ENCODE results near the gene TIMP3.

TIMP3 gene

GRCh38 chr22:32832174-32832573, 30.7 kb downstream of the TIMP3 start:
- no peak for DNase-seq

GRCh38 chr22:32836280-32837123, 35.0 kb downstream of the TIMP3 start:
- DNase-seq, result no peak

DNA sequence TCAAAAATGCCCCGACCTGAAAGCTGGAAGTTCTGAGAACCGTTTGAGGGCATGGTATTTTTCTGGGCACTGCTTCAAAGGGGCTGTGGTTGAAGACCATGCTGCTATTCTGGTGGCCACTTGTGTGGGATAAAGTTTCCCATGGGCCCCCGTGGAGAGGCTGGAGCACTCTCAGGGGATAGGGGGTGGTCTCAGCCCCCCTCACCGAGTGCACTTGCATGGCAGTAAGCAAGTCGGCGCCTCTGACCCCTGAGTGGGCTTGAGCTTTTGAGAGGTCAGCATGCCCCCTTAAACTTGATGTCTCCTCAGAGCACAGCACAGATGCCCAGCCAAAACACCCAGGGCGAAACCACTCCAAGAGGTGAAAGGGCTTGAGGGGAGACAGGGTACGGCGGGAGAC, 35.6 kb downstream of the TIMP3 start:
- DNase-seq, result no peak

- no peak for DNase-seq
Measured at GRCh38 chr22:32837803-32838202, 36.3 kb downstream of the TIMP3 start.

DNA sequence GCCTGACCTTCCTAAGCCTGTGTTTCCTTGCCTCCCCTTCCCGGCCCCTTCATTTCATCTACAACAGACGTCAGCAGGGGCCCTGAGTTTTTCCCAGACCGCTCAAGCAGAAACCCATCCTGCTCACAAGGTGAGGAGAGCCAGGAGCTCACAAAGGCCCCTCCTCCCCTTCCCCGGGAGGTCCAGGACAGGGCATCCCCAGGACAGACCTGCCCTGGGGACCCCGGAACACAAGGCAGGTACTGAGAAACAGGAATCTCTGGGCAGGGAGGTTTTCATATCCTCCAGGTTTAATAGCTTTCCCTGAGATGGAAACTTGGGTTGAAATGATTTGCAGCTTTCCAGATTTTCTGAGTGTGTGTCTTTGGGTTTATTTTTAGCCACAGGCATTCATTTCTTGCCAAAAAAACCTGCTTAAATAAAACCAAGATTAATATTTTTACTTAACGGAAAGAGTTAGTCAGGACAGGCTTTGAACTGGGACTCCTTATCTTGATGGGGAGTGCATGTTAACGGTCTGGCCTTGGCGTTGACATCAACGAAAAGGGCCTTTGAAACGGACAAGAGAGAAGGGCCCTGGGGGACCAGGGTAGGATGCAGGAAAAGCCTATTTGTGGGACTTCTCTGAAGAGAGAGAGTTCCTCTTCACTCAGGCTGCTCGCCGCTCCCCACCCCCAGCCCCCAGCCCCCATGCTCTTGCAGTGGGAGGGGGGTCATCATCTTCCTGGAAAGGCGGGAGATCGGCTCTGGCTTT, 38.5 kb downstream of the TIMP3 start:
- no peak for DNase-seq

- DNase-seq, result no peak
Measured at GRCh38 chr22:32841175-32841574, 39.7 kb downstream of the TIMP3 start.

- DNase-seq, result no peak
Measured at GRCh38 chr22:32842486-32842885, 41.0 kb downstream of the TIMP3 start.

GRCh38 chr22:32843300-32843699, 41.8 kb downstream of the TIMP3 start:
- DNase-seq, result no peak

DNA sequence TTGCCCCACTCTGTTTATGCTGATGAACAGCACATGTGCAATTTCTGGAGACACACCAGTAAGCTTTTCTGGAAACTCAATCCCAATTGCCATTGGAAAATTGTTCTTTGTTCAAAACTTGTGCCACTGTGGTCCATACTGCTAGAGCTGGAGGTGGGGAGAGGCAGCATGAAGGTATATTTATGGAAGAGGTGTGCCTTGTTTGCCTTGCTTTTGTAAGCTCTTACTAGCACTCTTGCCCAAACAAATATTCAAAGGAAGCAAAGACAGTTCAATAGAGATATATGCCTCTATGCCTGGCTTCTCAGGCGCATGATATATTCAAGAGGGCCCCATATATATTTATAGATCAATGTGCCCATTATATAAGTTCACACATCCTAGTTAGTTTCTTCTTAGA, 42.7 kb downstream of the TIMP3 start:
- DNase-seq, result no peak

DNA sequence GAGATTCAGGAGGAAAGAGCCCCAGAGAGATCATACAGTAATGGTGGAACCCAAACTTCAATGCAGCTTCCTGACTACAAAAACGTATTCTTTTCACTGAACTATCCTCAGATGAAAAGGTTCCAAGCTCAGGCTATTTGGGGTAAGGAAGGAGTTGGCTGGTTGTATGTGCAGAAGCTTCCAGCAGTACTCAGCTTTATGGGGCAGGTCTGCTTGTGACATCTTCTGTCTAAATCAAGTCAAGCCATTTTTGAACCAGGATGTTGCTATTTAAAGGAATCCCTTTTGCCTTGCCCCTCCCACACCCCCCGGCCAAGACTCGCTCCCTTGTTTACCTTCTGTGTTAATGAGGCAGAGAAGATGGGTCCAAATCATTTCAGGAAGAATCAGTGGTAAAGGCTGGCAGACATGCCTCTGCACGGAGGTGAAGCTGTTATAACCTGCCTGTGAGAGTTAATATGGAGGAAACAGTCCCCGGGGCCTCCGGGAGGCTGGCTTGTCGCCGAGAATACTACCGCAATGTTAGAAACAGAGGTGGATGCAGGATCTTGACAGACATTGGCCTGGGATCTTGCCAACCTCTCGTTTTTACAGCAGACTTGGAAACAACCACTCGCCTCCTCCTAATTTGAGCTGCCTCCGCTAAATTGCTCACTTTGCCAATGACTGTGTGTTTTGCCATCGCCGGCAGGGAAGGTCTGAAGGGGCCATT, 45.4 kb downstream of the TIMP3 start:
- no peak for DNase-seq

GRCh38 chr22:32848226-32848625, 46.7 kb downstream of the TIMP3 start:
- DNase-seq, result no peak

- no peak for DNase-seq
Measured at GRCh38 chr22:32849501-32849900, 48.0 kb downstream of the TIMP3 start.

DNA sequence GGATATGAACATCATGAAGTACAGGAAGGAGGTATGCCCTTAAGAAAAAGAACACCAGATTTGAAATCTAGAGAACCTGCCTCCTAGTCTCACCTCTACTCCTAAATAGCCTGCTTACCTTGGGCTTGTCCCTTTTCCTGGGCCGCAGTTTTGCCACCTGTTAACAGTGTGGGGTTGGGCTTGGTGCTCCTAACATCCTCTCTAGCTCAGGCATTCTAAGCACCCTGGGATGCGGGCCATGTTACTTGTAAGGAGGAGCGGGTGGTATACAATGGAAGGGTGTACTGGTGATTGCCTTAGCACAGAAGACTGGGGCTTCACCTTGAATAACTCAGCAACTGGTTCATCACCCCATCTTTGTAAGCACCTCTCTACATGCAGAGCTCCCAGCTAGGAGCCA, 48.7 kb downstream of the TIMP3 start:
- no peak for DNase-seq

GRCh38 chr22:32850591-32851517, 49.3 kb downstream of the TIMP3 start:
- DNase-seq, result no peak

- DNase-seq, result no peak
Measured at GRCh38 chr22:32852395-32853251, 51.1 kb downstream of the TIMP3 start.

GRCh38 chr22:32853662-32854061, 52.2 kb downstream of the TIMP3 start:
- DNase-seq, result no peak

- no peak for DNase-seq
Measured at GRCh38 chr22:32854351-32854804, 52.9 kb downstream of the TIMP3 start.

DNA sequence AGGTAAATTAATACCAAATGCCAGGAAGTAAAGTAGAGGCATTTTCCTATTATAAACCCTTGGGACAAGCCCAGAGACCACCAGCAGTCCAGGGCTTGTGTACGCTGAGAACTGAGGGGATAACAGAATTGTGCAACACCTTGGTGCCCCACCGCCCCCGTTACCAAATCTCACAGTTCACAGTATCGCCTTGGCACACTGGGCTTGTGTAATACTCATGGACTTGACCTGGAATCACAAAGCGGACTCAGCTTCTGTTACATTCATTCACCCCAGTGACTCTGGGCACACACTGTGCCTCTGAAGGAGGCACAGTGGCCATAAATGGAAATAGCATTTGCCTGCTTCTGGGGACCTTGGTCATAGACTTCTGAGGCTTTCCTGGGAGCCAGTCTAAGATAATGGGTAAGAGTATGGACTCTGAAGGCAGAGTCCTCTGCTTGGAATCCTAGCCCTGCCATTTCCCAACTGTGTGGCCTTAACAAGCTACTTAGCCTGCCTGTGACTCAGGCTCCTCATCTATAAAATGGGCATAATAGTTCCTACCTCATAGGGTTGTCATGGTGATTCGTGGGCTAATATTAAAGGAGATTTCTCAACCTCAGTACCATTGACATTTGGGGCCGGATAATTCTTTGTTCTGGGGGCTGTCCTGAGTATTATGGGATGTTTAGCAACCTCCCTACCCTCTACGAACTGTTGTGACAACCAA, 53.7 kb downstream of the TIMP3 start:
- no peak for DNase-seq

- no peak for DNase-seq
Measured at GRCh38 chr22:32858121-32858703, 56.7 kb downstream of the TIMP3 start.

- DNase-seq, result no peak
Measured at GRCh38 chr22:32858957-32859356, 57.5 kb downstream of the TIMP3 start.

All from SIG-M5 (cell line).